Dermis microvascular lymphatic vessel endothelial cell (primary cell): Measurements from ENCODE around the gene ALDH1B1. TPM values are rescaled to one million over a fixed set of nuclear protein-coding genes. Genes with fewer than 3 reads are reported as not detected.

Experiments
- DNase-seq, 2 donors: peaks; one replicate each; pipeline versions ENCODE4 v3.0.0 to v3.0.0-alpha.2; 2010; ENCODE audit warnings: low read depth in 2 of 2
- total RNA-seq: library from RNA; depleted of rRNA; stranded (reverse); fragments of >200 nt; gene quantifications from 2 replicates; pipeline ENCODE4 v1.2.1, GENCODE V29; 2014

The ALDH1B1 gene
- total RNA-seq, 1 donor from 2014 or later = 10.5 TPM

- no peak for DNase-seq
Measured at GRCh38 chr9:38439916-38440301, 47.4 kb downstream of the ALDH1B1 start.

- no peak for DNase-seq
Measured at GRCh38 chr9:38440516-38440915, 48.0 kb downstream of the ALDH1B1 start.

- DNase-seq = no peak
Measured at GRCh38 chr9:38441347-38442085, 49.0 kb downstream of the ALDH1B1 start.

GRCh38 chr9:38442473-38443096, 50.1 kb downstream of the ALDH1B1 start:
- DNase-seq = no peak

GRCh38 chr9:38443181-38443580, 50.7 kb downstream of the ALDH1B1 start:
- no peak for DNase-seq

- no peak for DNase-seq
Measured at GRCh38 chr9:38443597-38443996, 51.1 kb downstream of the ALDH1B1 start.

GRCh38 chr9:38445154-38446043, 52.9 kb downstream of the ALDH1B1 start:
- no peak for DNase-seq

GRCh38 chr9:38447703-38448102, 55.2 kb downstream of the ALDH1B1 start:
- no peak for DNase-seq

Other genes starting within 250 kb of the ALDH1B1 start
- gene IGFBPL1, start 31.8 kb downstream of the ALDH1B1 start, total RNA-seq = 0.13 TPM in 2 replicates
- not detected in 2 replicates for gene ANKRD18A, start 227.9 kb downstream of the ALDH1B1 start, total RNA-seq